ENCODE results near the gene CRYZL1.

- no peak for TF ChIP-seq CTCF (IDR thresholded peaks at IDR 0.05)
- TF ChIP-seq POLR2A (IDR thresholded peaks at IDR 0.05): no peak
These were observed 89.9 kb downstream of the CRYZL1 start for GRCh38 chr21:33551664-33552063.

Data from lower leg skin (tissue), 3 donors.